ENCODE data around the gene MRPL50. TPM values are rescaled to one million over a fixed set of nuclear protein-coding genes. Genes with fewer than 3 reads are reported as not detected.

MRPL50 gene
- total RNA-seq, 2 donors from 2014 or later, result 9.5 to 10.1 TPM

GRCh38 chr9:101367323-101367722 lies 31.1 kb downstream of the MRPL50 start:
- Histone ChIP-seq H3K27ac (no peak overlapping the region), H3K4me1 (no peaks in the 10 kb centered on the region), H3K4me3 (no peak overlapping the region), H3K9me3 (no peaks in the 10 kb centered on the region), H3K27me3 (no peaks in the 10 kb centered on the region), H3K9ac (ENCODE audit: low read depth in 2 of 2, low read length in 2 of 2) (no peak overlapping the region), H3K36me3 (no peaks in the 10 kb centered on the region)
- intact Hi-C loops (cut with DNase I), result no loop called here
- no peak for DNase-seq
- no peak for TF ChIP-seq CTCF (IDR thresholded peaks at IDR 0.05)

DNA sequence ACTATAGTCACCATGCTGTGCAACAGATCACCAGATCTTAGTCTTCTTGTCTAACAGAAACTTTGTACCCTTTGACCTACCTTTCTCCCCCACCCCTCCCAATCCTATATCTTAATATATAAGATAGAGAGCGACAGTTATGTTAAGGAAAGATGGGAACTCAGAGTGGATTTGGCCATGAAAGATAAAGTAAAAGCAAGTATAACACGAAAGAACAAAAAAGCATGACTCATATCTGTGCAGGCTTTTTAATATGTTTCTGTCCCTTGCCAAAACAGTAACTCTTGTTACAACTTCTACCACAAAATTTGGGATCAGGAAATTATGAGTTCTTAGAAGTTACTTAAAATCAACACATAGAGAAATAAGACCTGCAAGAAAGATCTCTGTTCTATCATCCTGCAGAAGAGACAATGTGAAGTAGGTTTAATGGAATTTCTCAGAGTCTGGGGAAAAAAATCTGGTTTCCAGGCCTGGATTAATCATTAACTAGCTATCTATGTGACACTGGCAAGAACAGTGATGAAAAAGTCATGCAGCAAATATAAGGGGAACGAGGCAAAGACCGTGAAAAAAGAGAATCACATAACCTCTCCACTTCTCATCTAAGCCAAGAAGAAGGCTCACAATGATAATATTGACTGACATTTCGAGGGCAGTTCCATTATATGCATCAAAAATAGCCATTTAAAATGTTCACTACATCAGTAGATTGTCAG lies 32.2 kb downstream of the MRPL50 start:
- Histone ChIP-seq H3K9ac (ENCODE audit: low read depth in 2 of 2, low read length in 2 of 2) (no peak overlapping the region), H3K27me3 (no peaks in the 10 kb centered on the region), H3K4me3 (no peak overlapping the region), H3K4me1 (no peaks in the 10 kb centered on the region), H3K27ac (no peak overlapping the region), H3K36me3 (no peaks in the 10 kb centered on the region), H3K9me3 (no peaks in the 10 kb centered on the region)
- no peak for TF ChIP-seq CTCF (IDR thresholded peaks at IDR 0.05)
- no peak for DNase-seq
- intact Hi-C loops (cut with DNase I), result no loop called here

GRCh38 chr9:101365181-101365580 lies 33.2 kb downstream of the MRPL50 start:
- Histone ChIP-seq H3K9me3 (no peaks in the 10 kb centered on the region), H3K36me3 (no peaks in the 10 kb centered on the region), H3K9ac (ENCODE audit: low read depth in 2 of 2, low read length in 2 of 2) (no peak overlapping the region), H3K27ac (no peak overlapping the region), H3K4me3 (no peak overlapping the region), H3K4me1 (no peaks in the 10 kb centered on the region), H3K27me3 (no peaks in the 10 kb centered on the region)
- DNase-seq, result no peak
- no peak for TF ChIP-seq CTCF (IDR thresholded peaks at IDR 0.05)
- intact Hi-C loops (cut with DNase I), result no loop called here

GRCh38 chr9:101362450-101362849 lies 36.0 kb downstream of the MRPL50 start:
- no peak for DNase-seq
- no peaks in the 10 kb centered on the region for H3K4me1 ChIP-seq
- H3K36me3 ChIP-seq, result no peaks in the 10 kb centered on the region
- no peak overlapping the region for H3K9ac ChIP-seq (ENCODE audit: low read depth in 2 of 2, low read length in 2 of 2)
- no peak overlapping the region for H3K27ac ChIP-seq
- TF ChIP-seq CTCF (IDR thresholded peaks at IDR 0.05), result no peak
- H3K4me3 ChIP-seq, result no peak overlapping the region
- H3K9me3 ChIP-seq, result no peaks in the 10 kb centered on the region
- intact Hi-C loops (cut with DNase I), result no loop called here
- no peaks in the 10 kb centered on the region for H3K27me3 ChIP-seq

DNA sequence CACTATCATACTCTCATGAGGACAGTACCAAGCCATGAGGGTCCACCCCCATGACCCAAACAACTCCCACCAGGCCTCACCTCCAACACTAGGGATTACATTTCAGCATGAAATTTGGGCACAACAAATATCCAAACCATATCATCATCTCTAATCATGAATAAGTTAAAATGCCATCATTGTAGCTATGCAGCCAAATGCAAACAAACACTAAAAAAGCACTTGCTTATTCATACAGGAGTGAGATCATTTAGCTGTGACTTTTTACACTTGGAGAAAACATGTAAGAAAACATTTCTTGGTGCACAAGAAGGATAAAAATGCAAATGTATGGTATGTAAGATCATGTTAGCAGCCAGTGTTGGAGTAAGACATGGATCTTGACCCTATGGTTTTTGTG lies 37.8 kb downstream of the MRPL50 start:
- Histone ChIP-seq H3K36me3 (no peaks in the 10 kb centered on the region), H3K4me1 (no peaks in the 10 kb centered on the region), H3K27me3 (no peaks in the 10 kb centered on the region), H3K4me3 (no peak overlapping the region), H3K9me3 (no peaks in the 10 kb centered on the region), H3K27ac (no peak overlapping the region), H3K9ac (ENCODE audit: low read depth in 2 of 2, low read length in 2 of 2) (no peak overlapping the region)
- intact Hi-C loops (cut with DNase I), result no loop called here
- DNase-seq, result no peak
- no peak for TF ChIP-seq CTCF (IDR thresholded peaks at IDR 0.05)
